AG09309 (cell line): ENCODE results near the gene ATP5PF.
"Not testable (repeated sequence)": the region's sequence is repeated elsewhere in the genome, so short reads cannot be mapped to it uniquely, and the experiment has no call there.

Source experiments
- DNase-seq: peaks from one replicate; pipeline ENCODE4 v3.0.0-alpha.2; 2010; ENCODE audit warnings: low read depth
- H3K4me3 ChIP-seq: 2 replicates; pipeline ENCODE4 v1.5.1; 2011; ENCODE audit warnings: mild to moderate bottlenecking, low read depth, low read length, moderate library complexity; ENCODE audit not compliant: control insufficient read depth
- TF ChIP-seq, protein P1 (sequence below): IDR thresholded peaks from 2 replicates; pipeline ENCODE4 v1.5.1; 2011; ENCODE audit warnings: mild to moderate bottlenecking, low read depth, low read length, inconsistent platforms; ENCODE audit not compliant: insufficient read depth, control insufficient read depth; ENCODE audit errors: missing control alignments

The ATP5PF gene

GRCh38 chr21:25732091-25732760, 2.5 kb downstream of the ATP5PF start:
- TF ChIP-seq, protein P1, sequence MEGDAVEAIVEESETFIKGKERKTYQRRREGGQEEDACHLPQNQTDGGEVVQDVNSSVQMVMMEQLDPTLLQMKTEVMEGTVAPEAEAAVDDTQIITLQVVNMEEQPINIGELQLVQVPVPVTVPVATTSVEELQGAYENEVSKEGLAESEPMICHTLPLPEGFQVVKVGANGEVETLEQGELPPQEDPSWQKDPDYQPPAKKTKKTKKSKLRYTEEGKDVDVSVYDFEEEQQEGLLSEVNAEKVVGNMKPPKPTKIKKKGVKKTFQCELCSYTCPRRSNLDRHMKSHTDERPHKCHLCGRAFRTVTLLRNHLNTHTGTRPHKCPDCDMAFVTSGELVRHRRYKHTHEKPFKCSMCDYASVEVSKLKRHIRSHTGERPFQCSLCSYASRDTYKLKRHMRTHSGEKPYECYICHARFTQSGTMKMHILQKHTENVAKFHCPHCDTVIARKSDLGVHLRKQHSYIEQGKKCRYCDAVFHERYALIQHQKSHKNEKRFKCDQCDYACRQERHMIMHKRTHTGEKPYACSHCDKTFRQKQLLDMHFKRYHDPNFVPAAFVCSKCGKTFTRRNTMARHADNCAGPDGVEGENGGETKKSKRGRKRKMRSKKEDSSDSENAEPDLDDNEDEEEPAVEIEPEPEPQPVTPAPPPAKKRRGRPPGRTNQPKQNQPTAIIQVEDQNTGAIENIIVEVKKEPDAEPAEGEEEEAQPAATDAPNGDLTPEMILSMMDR: no peak
- no peak overlapping the region for H3K4me3 ChIP-seq
- DNase-seq: no peak

GRCh38 chr21:25722631-25723030, 12.1 kb downstream of the ATP5PF start:
- H3K4me3 ChIP-seq: no peak overlapping the region
- DNase-seq: no peak
- TF ChIP-seq, protein P1: no peak

DNA sequence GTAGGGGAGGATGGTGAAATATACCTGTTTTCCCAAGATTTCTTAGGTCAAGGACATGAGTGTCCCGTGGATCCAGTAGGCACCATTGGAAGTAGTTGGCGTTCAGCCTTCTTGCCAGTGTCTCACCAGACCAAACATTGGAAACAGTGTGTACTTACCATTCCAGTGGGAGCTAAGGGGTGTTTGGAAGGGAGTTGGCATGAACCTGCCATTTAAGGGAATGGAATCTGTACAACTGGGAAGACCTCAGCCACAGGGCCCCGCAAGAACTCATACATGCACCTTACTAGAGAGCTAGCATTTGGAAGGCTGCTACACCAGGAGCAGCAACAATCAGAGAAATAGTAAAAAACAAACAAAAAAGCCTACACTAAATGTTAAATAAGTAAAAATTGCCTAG, 12.7 kb downstream of the ATP5PF start:
- DNase-seq: no peak
- no peak overlapping the region for H3K4me3 ChIP-seq
- TF ChIP-seq, protein P1: no peak

DNA sequence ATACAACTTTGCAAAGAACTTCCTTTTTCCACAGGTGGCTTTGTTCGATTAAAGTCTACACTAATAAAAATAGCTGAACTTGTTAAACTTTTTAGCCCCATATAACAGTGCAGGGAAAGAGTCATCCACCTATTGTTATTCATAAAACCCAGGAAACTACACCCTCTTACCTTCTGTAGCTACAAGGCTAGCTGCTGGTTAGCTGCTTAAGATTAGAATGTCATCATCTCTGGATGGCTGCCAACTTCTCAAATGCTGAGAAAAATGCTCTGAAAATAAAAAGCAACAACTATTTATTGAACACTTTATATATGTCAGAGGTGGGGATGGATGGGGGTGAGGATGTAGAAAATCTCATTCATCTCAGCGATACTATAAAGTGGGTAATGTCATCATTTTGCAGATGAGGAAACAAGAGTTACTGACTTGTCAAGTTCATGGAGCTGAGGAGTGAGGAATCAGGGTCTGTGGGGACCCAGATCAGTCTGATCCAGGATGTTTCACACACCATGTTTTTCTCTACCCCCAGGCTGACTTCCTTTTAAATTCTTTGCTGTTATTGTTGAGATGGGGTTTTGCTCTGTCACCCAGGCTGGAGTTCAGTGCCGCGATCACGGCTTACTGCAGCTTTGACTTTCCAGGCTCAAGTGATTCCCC, 17.1 kb downstream of the ATP5PF start:
- TF ChIP-seq, protein P1: no peak
- no peak overlapping the region for H3K4me3 ChIP-seq
- DNase-seq: no peak

DNA sequence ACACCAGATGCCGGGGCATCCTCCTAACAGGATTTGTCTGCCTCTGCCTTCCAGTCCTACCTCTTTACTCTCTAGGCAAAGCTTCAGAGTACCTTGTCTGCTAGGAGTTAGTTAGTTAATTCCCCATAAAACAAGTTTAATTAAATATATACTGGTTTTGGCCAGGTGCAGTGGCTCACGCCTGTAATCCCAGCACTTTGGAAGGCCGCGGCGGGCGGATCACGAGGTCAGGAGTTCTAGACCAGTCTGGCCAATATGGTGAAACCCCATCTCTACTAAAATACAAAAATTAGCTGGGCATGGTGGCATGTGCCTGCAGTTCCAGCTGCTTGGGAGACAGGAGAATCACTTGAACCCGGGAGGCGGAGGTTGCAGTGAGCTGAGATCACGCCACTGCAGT, 20.6 kb downstream of the ATP5PF start:
- DNase-seq, H3K4me3 ChIP-seq: not testable (repeated sequence)

DNA sequence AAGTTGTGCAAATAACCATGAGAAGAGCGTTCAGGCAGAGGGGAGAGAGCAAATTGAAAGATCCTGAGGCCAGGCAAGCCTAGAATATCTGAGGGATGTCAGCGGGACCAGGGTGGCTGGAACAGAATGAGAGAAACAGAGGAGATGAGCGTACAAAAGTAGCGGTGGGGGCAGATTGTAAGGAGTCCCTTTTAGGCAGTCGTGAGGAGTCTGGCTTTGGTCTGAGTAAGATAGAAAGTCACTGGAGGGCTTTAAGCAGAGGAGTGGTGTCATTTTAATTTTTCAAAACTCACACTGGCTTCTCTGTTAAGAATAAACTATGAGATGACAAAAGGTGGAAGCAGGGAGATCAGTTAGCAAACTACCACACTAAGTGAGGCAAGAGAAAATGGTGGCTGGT, 24.2 kb downstream of the ATP5PF start:
- TF ChIP-seq, protein P1: no peak
- no peak overlapping the region for H3K4me3 ChIP-seq
- DNase-seq: no peak

GRCh38 chr21:25709684-25710265, 24.9 kb downstream of the ATP5PF start:
- no peak overlapping the region for H3K4me3 ChIP-seq
- TF ChIP-seq, protein P1: no peak
- DNase-seq: no peak
